GM12801 (cell line): ENCODE results near the gene KCNJ6.

Experiments
- TF ChIP-seq, protein P1 (sequence below): IDR thresholded peaks from one replicate; pipeline ENCODE4 v1.5.1; 2011; ENCODE audit warnings: control low read depth; ENCODE audit not compliant: insufficient read length; ENCODE audit errors: extremely low read depth

Gene KCNJ6

DNA sequence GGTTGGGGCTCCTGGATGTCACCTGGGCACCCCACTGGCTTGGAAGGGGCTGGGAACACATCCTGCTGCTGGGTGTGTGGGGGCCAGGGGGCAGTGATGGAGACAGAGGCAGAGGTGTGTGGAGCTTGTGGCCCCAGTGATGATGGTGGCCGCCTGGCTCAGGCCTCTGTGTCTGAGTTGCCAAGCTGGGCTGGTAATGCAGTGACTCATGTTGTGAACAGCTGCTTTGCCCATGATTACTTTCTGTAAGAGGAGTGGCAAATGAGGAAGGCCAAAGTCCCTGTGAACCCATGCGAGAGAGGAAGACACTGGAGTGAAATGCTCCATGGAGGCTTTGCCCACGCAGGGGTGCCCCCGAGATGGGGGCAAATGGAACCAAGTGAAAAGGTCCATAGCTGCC, 86.8 kb downstream of the KCNJ6 start:
- TF ChIP-seq, protein P1, sequence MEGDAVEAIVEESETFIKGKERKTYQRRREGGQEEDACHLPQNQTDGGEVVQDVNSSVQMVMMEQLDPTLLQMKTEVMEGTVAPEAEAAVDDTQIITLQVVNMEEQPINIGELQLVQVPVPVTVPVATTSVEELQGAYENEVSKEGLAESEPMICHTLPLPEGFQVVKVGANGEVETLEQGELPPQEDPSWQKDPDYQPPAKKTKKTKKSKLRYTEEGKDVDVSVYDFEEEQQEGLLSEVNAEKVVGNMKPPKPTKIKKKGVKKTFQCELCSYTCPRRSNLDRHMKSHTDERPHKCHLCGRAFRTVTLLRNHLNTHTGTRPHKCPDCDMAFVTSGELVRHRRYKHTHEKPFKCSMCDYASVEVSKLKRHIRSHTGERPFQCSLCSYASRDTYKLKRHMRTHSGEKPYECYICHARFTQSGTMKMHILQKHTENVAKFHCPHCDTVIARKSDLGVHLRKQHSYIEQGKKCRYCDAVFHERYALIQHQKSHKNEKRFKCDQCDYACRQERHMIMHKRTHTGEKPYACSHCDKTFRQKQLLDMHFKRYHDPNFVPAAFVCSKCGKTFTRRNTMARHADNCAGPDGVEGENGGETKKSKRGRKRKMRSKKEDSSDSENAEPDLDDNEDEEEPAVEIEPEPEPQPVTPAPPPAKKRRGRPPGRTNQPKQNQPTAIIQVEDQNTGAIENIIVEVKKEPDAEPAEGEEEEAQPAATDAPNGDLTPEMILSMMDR = no peak

- TF ChIP-seq, protein P1 = no peak
Observed at GRCh38 chr21:37828991-37829390, 87.3 kb downstream of the KCNJ6 start.

DNA sequence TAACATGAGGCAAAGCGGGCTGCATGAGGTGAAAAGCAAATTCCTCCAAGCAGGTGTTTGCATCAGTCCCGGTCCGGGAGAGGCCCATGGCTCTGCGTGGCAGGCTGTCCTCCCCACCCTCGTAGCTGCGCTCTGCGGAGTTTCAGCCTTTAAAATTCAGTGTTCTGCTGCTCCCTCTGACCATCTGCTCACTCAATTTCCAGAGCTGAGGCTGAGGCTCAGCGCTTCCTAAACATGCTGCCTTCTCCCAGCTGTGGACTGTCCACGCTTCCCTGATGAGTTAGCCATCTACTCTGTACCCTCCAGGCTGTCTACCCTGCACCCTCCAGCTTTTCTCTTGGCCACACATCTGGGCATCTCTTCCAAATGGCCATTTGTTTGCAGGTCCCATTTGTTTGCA, 87.7 kb downstream of the KCNJ6 start:
- TF ChIP-seq, protein P1 = no peak

DNA sequence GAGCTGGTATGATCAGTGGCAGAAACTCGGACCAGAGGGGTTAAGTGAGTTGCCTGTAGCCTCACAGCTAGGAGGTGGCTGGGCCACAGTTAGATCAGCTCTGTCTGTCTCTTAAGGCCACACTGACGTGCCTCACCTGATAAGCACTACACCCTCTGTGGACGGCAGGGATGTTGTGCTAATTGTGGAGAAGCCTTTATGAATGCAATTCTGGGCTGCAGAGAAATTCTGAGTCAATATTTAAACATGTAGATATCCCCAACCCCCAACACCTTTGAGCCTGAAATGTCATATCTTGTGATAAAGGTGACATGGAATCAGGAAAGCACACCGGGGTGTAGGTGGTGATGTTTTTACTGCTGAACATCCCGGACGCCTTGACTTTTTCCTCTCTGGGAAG, 88.3 kb downstream of the KCNJ6 start:
- TF ChIP-seq, protein P1 = no peak

GRCh38 chr21:37821786-37822450, 94.3 kb downstream of the KCNJ6 start:
- TF ChIP-seq, protein P1 = no peak

- TF ChIP-seq, protein P1 = no peak
Observed at GRCh38 chr21:37821092-37821491, 95.2 kb downstream of the KCNJ6 start.

DNA sequence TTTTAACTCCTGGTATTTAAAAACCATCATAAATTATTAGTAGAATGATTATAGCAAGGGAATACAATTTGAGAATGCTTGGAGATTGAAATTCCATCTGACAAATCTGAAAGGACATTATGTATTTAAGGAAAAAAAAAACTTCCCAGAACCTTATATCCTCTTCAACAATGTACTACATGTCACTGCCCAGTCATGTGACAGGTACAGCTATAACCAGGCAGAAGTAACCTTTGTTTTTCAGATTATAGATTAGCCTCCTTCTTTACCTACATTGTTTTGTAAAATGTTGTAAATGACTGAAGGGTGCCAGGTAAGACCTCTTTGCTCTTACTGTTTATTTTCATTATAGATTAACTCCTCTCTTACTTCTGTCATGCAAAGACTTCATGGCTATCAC, 96.9 kb downstream of the KCNJ6 start:
- TF ChIP-seq, protein P1 = no peak
